GM23248 (cell line): Measurements from ENCODE around the gene CHMP5.

Source experiments
- EZH2 ChIP-seq: fragments of 200-600 bp; sonication (generic); IDR thresholded peaks from 2 replicates; pipeline ENCODE4 v1.6.1; 2018; ENCODE audit warnings: antibody characterized with exemption, mild to moderate bottlenecking; ENCODE audit not compliant: insufficient read depth, poor library complexity, severe bottlenecking
- EZH2phosphoT487 ChIP-seq: fragments of 200-600 bp; sonication (generic); IDR thresholded peaks from 2 replicates; pipeline ENCODE4 v1.6.1; 2018; ENCODE audit warnings: antibody characterized with exemption, moderate library complexity, mild to moderate bottlenecking, low read depth; ENCODE audit not compliant: insufficient read depth

GRCh38 chr9:33249087-33249658, 15.7 kb upstream of the CHMP5 start:
- TF ChIP-seq EZH2phosphoT487 (no peak), EZH2 (no peak)
